NCI-H69 (cell line): ENCODE data around the gene MBP.
A peak's percentile ranks its signal among the peaks of the same experiment; 100 is the strongest.

ENCODE experiments used
- DNase-seq: peaks from one replicate; lab custom pipeline; 2025; lab: John Stamatoyannopoulos, UW

The MBP gene

GRCh38 chr18:77047803-77048419 is 84.7 kb downstream of the MBP start:
- DNase-seq, result no peak

GRCh38 chr18:77046994-77047393 is 85.6 kb downstream of the MBP start:
- DNase-seq, result no peak

GRCh38 chr18:77046409-77046808 is 86.2 kb downstream of the MBP start:
- no peak for DNase-seq

GRCh38 chr18:77045677-77046076 is 86.9 kb downstream of the MBP start:
- no peak for DNase-seq

GRCh38 chr18:77044866-77045664 is 87.5 kb downstream of the MBP start:
- DNase-seq, result no peak

GRCh38 chr18:77043541-77044280 is 88.9 kb downstream of the MBP start:
- no peak for DNase-seq

- DNase-seq, result no peak
Observed at GRCh38 chr18:77042583-77042982, 90.0 kb downstream of the MBP start.

- DNase-seq, result no peak
Observed at GRCh38 chr18:77039196-77040130, 93.1 kb downstream of the MBP start.

GRCh38 chr18:77038182-77038858 is 94.3 kb downstream of the MBP start:
- DNase-seq, result no peak

- no peak for DNase-seq
Observed at GRCh38 chr18:77037567-77037966, 95.0 kb downstream of the MBP start.

GRCh38 chr18:77035380-77036187 is 97.0 kb downstream of the MBP start:
- no peak for DNase-seq

GRCh38 chr18:77033575-77033974 is 99.0 kb downstream of the MBP start:
- no peak for DNase-seq

GRCh38 chr18:77032181-77032701 is 100.3 kb downstream of the MBP start:
- DNase-seq, result peak; percentile 32

GRCh38 chr18:77031662-77032061 is 100.9 kb downstream of the MBP start:
- DNase-seq, result no peak

GRCh38 chr18:77030201-77030600 is 102.4 kb downstream of the MBP start:
- DNase-seq, result no peak

- DNase-seq, result no peak
Observed at GRCh38 chr18:77025831-77026363, 106.7 kb downstream of the MBP start.

GRCh38 chr18:77025123-77025522 is 107.5 kb downstream of the MBP start:
- DNase-seq, result no peak

- DNase-seq, result no peak
Observed at GRCh38 chr18:77024476-77024875, 108.1 kb downstream of the MBP start.

- peak; percentile 60 for DNase-seq
Observed at GRCh38 chr18:77023102-77023782, 109.3 kb downstream of the MBP start.
